HG03039 (cell line): ENCODE measurements around the gene CAMK2N2.
"Not testable (repeated sequence)": the region's sequence is repeated elsewhere in the genome, so short reads cannot be mapped to it uniquely, and the experiment has no call there.

Experiments
- ATAC-seq: cut with Tn5 transposase; IDR thresholded peaks from one replicate; pipeline ENCODE4 v1.9.1; 2021; ENCODE audit warnings: mild to moderate bottlenecking, moderate library complexity; ENCODE audit not compliant: unreplicated experiment

Gene CAMK2N2

DNA sequence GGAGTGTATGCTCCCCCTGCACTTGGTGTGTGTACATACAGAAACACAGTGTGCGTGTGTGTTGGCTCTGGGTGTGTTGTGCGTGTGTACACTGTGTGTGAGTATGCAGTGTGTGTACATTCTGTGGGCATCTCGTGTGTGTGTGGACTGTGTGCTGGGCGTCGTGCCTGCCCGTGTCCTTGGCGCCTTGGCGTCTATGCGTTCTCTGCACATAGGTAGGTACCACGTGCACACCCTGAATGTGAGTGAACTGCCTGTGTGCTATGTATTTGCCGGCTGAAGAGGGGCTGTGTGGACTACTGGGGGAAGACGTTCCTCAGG, 14.0 kb upstream of the CAMK2N2 start:
- ATAC-seq = no peak

- ATAC-seq = no peak
Measured at GRCh38 chr3:184272269-184272668, 10.9 kb upstream of the CAMK2N2 start.

- ATAC-seq = not testable (repeated sequence)
Measured at GRCh38 chr3:184267249-184267648, 5.9 kb upstream of the CAMK2N2 start.

GRCh38 chr3:184262764-184263179, 1.4 kb upstream of the CAMK2N2 start:
- ATAC-seq = no peak

- no peak for ATAC-seq
Measured at GRCh38 chr3:184261854-184262763, 756 bp upstream of the CAMK2N2 start.

DNA sequence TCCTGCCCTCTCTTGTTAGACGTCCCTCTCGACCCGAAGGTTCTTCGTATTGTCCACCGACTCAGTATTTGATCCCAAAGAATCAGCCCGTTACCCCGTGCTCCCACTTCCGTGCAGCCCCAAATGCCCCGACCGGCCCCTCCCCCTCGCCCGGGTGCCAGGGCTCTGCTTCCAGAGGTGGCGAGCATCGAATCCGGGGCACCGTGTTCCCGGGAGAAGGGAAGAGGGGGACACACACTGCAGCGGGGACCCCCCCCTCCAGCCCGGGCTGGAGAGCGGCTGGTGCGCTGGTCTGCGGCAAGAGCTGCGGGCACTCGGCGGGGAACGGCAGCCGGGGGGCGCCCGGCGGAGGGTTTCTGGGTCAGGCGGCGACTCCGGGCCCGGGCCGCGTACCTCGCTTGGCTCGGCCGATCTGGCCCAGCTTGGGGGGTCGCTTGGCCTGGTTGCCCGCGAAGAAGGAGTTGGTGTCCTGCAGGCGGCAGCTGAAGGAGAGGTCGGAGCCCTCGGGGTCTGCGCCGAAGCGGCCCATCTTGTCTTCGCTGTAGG, 556 bp downstream of the CAMK2N2 start:
- no peak for ATAC-seq

DNA sequence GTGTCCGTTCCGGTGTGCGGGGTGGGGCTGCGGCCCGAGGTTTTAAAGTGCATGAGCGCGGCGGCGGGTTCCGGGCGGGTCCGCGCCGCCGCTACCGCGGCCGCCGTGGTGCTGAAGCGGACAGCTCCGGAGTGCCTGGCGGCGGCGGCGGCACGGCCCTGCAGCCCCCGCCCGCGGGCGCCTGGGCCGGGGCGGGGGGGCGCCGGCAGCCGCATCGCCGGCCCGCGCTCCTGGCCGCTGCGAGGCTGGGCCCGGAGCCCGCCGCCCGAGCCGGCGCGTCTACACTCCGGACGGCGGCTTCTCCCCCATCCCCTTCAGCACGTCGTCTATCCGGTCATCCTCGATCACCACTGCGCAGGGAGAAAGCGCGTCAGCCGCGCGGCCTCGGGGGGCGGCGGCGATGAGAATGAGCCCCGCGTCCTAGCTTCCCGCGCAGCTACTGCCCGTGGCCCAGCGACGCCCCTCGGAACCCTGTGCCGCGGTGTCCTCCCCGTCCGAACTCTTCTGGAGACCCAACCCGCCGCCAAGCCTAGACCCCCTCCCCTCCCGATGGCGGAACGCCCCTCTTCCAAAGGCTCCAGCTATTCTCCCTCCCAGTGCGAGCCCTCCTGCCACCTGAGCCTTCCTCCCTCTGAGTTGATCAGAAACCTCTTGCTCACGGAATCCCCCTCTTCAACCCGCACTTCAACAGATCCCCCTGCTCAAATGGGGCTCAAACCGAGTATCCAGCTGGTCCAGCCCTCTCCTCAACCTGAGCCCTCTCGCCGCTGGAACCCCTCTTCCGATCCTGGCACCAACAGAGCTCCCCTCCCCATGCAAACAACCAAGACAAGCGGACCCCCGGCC, 1.3 kb downstream of the CAMK2N2 start:
- ATAC-seq = no peak

DNA sequence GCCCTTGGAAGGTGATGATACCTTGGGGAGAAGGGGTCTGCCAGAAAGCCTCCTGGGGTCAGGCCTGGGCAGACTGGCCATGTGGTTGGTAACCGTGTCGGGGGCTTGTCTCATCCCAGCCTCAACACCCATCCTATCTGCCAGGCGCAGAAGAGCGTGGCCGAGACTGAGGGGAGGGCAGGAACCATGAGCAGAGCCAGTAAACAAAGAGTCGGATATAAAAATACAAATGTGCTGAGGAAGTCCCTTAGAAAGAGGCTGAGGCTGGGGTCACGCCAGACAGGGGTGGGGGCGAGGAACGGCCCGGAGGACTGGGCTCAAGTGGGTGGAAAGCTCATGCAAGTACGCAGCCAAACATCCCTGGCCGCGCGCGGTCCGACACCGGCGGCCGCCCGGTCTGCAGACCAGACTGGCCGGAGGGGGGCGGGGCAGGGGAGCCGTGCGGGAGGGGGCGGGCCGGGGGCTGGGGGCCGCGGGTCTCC, 1.9 kb downstream of the CAMK2N2 start:
- ATAC-seq = no peak

- ATAC-seq = no peak
Measured at GRCh38 chr3:184258926-184259325, 2.4 kb downstream of the CAMK2N2 start.

- ATAC-seq = no peak
Measured at GRCh38 chr3:184257083-184257915, 4.1 kb downstream of the CAMK2N2 start.

GRCh38 chr3:184255291-184256039, 5.9 kb downstream of the CAMK2N2 start:
- ATAC-seq = no peak

DNA sequence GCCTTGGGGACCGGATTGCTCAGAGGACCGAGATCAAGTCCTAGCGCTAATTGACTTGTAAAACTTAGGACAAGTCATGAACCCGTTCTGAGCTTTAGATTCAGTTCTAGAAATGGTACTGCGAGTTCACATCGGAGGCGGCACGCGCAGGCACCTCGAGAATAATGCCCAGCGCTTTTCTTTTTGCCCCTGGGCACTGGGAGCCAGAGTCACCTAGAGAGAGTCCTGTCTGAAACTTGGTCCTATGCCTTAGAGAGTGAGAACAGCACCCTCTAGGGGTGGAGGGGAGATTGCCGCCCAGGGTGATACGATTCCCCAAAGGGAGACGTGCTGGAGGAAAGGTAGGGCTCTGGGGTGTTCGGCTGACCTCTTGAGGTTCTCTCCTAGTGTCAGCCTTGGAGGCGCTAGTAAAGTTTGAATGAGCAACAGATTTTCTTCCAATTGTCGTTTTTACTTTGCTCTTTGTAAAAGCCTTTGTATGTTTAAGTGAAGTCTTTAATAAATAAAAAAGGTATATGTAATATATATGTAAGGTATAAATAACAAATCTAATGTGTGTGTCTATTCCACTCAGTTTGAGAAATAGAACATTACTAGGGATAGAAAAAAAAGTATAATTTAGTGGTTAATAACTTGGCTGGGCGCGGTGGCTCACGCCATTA, 11.1 kb downstream of the CAMK2N2 start:
- peak; percentile 55 for ATAC-seq

- ATAC-seq = peak; percentile 81
Measured at GRCh38 chr3:184249412-184250166, 11.8 kb downstream of the CAMK2N2 start, which contains the start of gene EEF1AKMT4. Gene EEF1AKMT4, plus strand, starts transcription at chr3:184249672. Its CDS starts 23 bp downstream, at chr3:184249695.

GRCh38 chr3:184248454-184249411, 12.6 kb downstream of the CAMK2N2 start, which contains the start of gene ALG3:
Gene ALG3, minus strand, starts transcription at chr3:184248962. Its CDS starts 22 bp downstream, at chr3:184248940.
- ATAC-seq = peak; percentile 57

DNA sequence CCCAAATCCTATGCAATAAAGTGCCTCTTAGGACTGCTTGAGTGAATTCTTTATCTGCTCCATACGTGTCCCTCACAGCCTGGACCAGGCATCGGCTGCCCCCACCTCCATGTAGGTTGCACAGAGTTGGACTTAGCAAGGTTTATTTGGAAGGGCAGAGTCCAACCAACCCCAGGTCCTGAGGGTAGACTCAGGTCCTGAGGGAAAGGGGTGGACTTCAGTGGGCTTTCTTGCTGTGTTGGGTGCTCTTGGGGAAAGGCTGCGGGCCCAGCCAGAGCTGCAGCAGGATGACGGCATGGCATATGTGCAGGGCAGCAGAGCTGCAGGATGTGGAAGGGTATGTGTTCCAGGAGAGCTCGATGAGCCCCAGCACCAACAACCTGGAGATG, 19.1 kb downstream of the CAMK2N2 start:
- ATAC-seq = no peak

DNA sequence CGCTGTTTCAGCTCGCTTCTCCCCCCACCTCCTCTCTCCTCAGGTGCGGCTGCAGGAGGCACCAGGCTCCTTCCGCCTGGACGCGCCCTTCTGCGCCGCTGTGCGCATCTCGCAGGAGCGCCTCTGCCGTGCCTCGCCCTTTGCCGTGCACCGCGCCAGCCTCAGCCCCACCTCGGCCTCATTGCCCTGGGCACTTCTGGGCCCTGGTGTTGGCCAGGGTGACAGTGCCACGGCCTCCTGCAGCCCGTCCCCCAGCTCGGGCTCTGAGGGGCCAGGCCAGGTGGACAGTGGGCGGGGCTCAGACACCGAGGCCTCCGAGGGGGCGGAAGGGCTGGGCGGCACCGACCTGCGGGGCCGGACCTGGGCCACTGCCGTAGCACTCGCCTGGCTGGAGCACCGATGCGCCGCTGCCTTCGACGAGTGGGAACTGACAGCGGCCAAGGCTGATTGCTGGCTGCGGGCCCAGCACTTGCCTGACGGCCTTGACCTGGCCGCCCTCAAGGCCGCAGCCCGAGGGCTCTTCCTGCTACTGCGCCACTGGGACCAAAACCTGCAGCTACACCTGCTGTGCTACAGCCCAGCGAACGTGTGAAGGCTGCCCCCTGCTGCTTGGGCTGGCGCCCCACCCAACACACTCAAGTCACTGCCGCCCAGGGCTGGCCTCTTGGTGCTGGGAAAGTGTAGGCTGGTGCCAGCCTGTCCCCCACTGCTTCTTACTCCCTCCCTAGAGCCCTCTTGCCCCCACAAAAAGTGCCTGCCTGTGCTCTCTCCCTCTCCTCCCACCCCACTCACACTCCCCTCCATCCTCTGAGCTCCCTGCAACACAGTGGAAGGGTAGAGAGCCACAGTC, 19.7 kb downstream of the CAMK2N2 start:
- ATAC-seq = no peak

DNA sequence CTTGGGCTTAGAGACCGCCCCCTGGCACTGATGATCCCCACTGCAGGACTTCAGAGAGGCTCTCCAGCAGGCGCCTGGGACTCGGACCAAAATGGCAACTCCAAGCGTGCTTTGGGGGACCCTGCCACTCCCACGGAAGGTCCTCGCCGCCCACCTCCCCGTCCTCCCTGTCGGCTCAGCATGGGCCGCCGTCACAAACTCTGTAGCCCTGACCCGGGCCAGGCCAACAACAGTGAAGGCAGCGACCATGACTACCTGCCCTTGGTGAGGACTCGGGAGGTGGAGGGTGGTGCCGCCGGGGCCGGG, 20.3 kb downstream of the CAMK2N2 start:
- ATAC-seq = no peak
